ENCODE measurements around the gene BZW1.

BZW1 gene

DNA sequence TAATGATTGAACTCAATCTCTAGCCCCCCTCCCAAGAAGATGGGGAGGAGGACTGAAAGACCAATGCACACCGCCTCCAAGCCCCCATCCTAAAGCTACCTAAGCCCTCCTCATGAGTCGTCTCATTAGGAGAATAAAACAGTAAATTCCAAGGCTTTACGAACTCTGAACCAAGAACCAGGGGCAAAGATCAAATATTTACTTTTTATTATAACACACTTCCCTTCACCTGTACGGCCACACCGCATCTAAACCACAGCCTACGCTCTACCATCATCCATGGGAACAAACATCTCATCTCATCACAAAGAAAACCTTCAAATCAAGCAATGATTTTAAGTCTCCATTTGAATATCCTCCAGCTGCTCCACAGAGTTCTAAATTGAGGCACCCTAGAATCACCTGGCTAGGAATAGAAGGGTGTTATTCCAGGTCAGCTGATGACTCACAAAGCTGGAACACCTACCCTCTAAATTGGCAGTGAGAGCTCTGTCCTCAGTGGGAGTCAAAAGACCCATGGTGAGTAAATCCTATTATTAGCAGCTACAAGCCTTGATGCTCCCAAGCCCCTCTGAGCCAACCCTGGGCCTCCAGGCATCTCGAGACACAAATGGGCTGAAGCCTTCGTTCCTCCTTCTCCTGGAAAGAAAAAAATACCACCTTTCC is 45.6 kb upstream of the BZW1 start:
- Histone ChIP-seq H3K4me3 (ENCODE audit: severe bottlenecking) (no peak overlapping the region), H3K36me3 (ENCODE audit: low read depth) (no peaks in the 10 kb centered on the region), H3K27ac (ENCODE audit: poor library complexity, severe bottlenecking) (peak overlapping the region; percentile 96), H3K27me3 (ENCODE audit: insufficient read depth, poor library complexity, severe bottlenecking) (no peaks in the 10 kb centered on the region), H3K4me1 (ENCODE audit: insufficient read depth, poor library complexity, severe bottlenecking) (peaks cover 61% of the 10 kb centered on the region), H3K9me3 (ENCODE audit: severe bottlenecking) (no peaks in the 10 kb centered on the region)
- DNase-seq (ENCODE audit: low spot score) (no peak), ATAC-seq (ENCODE audit: low read depth) (peak; percentile 57)
- TF ChIP-seq, protein P1, sequence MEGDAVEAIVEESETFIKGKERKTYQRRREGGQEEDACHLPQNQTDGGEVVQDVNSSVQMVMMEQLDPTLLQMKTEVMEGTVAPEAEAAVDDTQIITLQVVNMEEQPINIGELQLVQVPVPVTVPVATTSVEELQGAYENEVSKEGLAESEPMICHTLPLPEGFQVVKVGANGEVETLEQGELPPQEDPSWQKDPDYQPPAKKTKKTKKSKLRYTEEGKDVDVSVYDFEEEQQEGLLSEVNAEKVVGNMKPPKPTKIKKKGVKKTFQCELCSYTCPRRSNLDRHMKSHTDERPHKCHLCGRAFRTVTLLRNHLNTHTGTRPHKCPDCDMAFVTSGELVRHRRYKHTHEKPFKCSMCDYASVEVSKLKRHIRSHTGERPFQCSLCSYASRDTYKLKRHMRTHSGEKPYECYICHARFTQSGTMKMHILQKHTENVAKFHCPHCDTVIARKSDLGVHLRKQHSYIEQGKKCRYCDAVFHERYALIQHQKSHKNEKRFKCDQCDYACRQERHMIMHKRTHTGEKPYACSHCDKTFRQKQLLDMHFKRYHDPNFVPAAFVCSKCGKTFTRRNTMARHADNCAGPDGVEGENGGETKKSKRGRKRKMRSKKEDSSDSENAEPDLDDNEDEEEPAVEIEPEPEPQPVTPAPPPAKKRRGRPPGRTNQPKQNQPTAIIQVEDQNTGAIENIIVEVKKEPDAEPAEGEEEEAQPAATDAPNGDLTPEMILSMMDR (IDR thresholded peaks at IDR 0.05; ENCODE audit: poor library complexity, severe bottlenecking) = no peak

DNA sequence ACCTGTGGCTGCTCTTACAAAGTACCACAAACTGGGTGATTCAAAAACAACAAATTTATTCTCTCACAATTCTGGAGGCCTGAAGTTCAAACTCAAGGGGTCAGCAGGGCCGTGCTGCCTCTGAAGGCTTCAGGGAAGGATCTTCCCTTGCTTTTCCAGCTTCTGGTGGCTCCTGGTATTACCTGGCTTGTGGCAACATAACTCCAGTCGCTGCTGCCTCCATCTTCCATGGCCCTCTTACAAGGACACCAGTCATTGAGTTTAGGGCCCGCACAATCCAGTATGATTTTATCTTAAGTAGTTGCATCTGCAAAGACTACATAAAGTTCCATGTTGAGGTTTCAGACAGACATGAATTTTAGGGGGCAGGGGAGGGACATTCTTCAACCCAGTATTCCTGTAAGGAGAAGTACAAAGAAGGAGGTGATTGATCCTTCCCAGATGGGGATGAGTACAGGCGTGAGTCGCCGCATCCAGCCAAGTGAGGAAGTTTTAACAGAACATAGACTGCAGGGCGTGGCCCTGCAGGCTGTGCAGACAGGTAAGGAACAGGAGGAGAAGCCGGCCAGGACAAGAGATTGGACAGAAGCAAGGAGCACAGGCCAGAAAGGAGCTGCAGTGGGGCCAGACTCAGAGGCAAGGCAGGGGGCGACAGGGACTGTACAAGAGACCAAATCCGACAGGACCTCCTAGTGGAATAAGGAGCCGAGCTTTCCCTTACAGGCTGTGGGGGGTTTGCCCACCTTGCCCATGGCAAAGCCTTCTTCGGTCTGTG is 44.4 kb upstream of the BZW1 start:
- H3K27me3 ChIP-seq (ENCODE audit: insufficient read depth, poor library complexity, severe bottlenecking) = no peaks in the 10 kb centered on the region
- peak overlapping the region; percentile 96 for H3K27ac ChIP-seq (ENCODE audit: poor library complexity, severe bottlenecking)
- peaks cover 56% of the 10 kb centered on the region for H3K4me1 ChIP-seq (ENCODE audit: insufficient read depth, poor library complexity, severe bottlenecking)
- H3K9me3 ChIP-seq (ENCODE audit: severe bottlenecking) = no peaks in the 10 kb centered on the region
- peak; percentile 32; the same call in 2 of the 3 replicates for ATAC-seq (ENCODE audit: low read depth)
- H3K36me3 ChIP-seq (ENCODE audit: low read depth) = no peaks in the 10 kb centered on the region
- no peak overlapping the region for H3K4me3 ChIP-seq (ENCODE audit: severe bottlenecking)
- TF ChIP-seq, protein P1 (IDR thresholded peaks at IDR 0.05; ENCODE audit: poor library complexity, severe bottlenecking) = no peak
- no peak for DNase-seq (ENCODE audit: low spot score)

DNA sequence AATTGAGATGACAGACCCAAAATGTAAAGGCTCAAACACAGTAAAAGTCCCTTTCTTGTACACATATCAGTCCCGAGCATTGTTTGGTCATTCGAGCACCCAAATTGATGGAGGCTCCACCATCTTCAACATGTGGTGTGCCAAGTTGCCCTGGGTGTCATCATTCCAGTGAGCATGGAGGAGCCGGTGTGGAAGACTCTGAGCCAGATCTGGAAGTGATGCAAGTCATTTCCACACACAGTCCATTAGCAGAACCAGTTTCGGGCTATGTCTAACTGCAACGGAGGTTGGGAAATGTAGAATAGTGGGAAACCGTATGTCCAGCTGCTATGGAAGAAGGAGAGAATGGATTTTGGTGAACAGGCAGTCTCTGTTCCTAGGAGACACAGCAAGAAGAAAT is 40.9 kb upstream of the BZW1 start:
- Histone ChIP-seq H3K27ac (ENCODE audit: poor library complexity, severe bottlenecking) (no peak overlapping the region), H3K4me1 (ENCODE audit: insufficient read depth, poor library complexity, severe bottlenecking) (peaks cover 21% of the 10 kb centered on the region), H3K36me3 (ENCODE audit: low read depth) (no peaks in the 10 kb centered on the region), H3K4me3 (ENCODE audit: severe bottlenecking) (no peak overlapping the region), H3K27me3 (ENCODE audit: insufficient read depth, poor library complexity, severe bottlenecking) (no peaks in the 10 kb centered on the region), H3K9me3 (ENCODE audit: severe bottlenecking) (peaks cover 6% of the 10 kb centered on the region)
- no peak for ATAC-seq (ENCODE audit: low read depth)
- DNase-seq (ENCODE audit: low spot score) = no peak
- TF ChIP-seq, protein P1 (IDR thresholded peaks at IDR 0.05; ENCODE audit: poor library complexity, severe bottlenecking) = no peak

DNA sequence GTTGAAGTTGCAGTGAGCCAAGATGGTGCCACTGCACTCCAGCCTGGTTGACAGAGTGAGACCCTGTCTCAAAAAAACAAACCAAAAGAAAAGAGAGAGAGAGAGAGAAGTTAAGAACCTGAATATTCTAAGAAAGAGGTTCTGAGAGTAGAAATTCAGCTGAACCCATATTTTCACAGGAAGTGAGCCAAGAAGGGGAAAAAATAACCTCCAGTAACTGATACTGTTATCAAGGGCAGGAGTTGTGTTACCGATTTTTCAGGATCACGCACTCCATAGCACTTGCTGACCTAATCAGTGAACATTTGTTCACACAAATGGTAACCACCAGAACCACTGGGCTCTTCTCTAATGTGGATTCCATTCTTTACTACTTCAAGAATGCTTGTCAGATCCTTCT is 39.1 kb upstream of the BZW1 start:
- TF ChIP-seq, protein P1 (IDR thresholded peaks at IDR 0.05; ENCODE audit: poor library complexity, severe bottlenecking) = no peak
- no peaks in the 10 kb centered on the region for H3K27me3 ChIP-seq (ENCODE audit: insufficient read depth, poor library complexity, severe bottlenecking)
- no peak for DNase-seq (ENCODE audit: low spot score)
- H3K36me3 ChIP-seq (ENCODE audit: low read depth) = no peaks in the 10 kb centered on the region
- H3K4me3 ChIP-seq (ENCODE audit: severe bottlenecking) = no peak overlapping the region
- peaks cover 9% of the 10 kb centered on the region for H3K4me1 ChIP-seq (ENCODE audit: insufficient read depth, poor library complexity, severe bottlenecking)
- no peak for ATAC-seq (ENCODE audit: low read depth)
- H3K9me3 ChIP-seq (ENCODE audit: severe bottlenecking) = peaks cover 6% of the 10 kb centered on the region
- H3K27ac ChIP-seq (ENCODE audit: poor library complexity, severe bottlenecking) = no peak overlapping the region

DNA sequence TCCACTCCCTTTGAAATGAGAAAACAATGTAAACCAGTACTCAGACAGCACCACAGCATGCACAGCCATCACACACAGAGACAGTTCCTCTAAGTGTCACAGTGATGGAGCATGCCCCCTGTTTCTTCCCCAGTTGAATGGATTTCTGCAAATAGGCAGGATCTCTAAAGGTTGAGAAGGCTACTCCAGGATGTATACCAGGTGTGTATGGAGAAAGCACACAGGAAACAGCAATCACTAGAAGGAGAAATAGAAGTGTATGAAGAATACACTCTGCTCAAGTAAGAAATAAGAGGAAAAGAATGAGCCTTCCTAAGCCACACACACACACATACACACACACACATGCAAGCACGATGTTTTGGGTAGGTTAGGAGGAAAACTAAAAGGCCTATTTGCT is 38.6 kb upstream of the BZW1 start:
- TF ChIP-seq, protein P1 (IDR thresholded peaks at IDR 0.05; ENCODE audit: poor library complexity, severe bottlenecking) = no peak
- Histone ChIP-seq H3K9me3 (ENCODE audit: severe bottlenecking) (peaks cover 6% of the 10 kb centered on the region), H3K27me3 (ENCODE audit: insufficient read depth, poor library complexity, severe bottlenecking) (no peaks in the 10 kb centered on the region), H3K27ac (ENCODE audit: poor library complexity, severe bottlenecking) (no peak overlapping the region), H3K36me3 (ENCODE audit: low read depth) (no peaks in the 10 kb centered on the region), H3K4me1 (ENCODE audit: insufficient read depth, poor library complexity, severe bottlenecking) (peaks cover 10% of the 10 kb centered on the region), H3K4me3 (ENCODE audit: severe bottlenecking) (no peak overlapping the region)
- ATAC-seq (ENCODE audit: low read depth) = no peak
- DNase-seq (ENCODE audit: low spot score) = no peak

Data from RWPE2 (cell line).